ENCODE data around the gene SEMA3D. TPM values are rescaled to one million over a fixed set of nuclear protein-coding genes. Genes with fewer than 3 reads are reported as not detected.

Gene SEMA3D
- total RNA-seq, 3 donors from 2014 or later: 3.5 to 7.5 (median 7.0) TPM

DNA sequence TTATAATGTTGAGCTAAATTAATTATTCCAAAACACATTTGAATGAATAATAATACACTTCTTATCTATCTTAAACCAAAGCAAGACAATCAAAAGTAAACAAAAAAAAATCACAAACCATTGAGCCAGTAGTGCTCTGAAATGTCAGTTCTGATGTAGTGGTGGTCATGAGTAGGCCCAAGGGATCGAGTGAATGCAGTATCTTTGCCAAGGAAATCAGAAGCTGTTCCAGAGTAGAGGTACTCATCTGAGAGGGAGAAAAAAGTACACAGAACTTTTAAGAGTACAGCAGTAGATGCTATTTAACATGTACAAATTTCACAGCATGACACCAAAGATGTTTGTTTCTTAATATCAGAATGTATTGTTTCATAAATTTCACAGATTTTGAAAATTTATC lies 121.5 kb downstream of the SEMA3D start:
- no peaks in the 10 kb centered on the region for H3K27me3 ChIP-seq
- intact Hi-C loops (cut with DNase I; ENCODE audit: low total_unique reads): no loop called here
- H3K4me3 ChIP-seq: no peak overlapping the region
- no peaks in the 10 kb centered on the region for H3K9me3 ChIP-seq
- H3K36me3 ChIP-seq: no peaks in the 10 kb centered on the region
- H3K4me1 ChIP-seq: no peaks in the 10 kb centered on the region
- H3K27ac ChIP-seq: no peak overlapping the region
- TF ChIP-seq POLR2A (IDR thresholded peaks at IDR 0.05) (no peak), POLR2AphosphoS5 (IDR thresholded peaks at IDR 0.05) (no peak)
- TF ChIP-seq, protein P1, sequence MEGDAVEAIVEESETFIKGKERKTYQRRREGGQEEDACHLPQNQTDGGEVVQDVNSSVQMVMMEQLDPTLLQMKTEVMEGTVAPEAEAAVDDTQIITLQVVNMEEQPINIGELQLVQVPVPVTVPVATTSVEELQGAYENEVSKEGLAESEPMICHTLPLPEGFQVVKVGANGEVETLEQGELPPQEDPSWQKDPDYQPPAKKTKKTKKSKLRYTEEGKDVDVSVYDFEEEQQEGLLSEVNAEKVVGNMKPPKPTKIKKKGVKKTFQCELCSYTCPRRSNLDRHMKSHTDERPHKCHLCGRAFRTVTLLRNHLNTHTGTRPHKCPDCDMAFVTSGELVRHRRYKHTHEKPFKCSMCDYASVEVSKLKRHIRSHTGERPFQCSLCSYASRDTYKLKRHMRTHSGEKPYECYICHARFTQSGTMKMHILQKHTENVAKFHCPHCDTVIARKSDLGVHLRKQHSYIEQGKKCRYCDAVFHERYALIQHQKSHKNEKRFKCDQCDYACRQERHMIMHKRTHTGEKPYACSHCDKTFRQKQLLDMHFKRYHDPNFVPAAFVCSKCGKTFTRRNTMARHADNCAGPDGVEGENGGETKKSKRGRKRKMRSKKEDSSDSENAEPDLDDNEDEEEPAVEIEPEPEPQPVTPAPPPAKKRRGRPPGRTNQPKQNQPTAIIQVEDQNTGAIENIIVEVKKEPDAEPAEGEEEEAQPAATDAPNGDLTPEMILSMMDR (IDR thresholded peaks at IDR 0.05): no peak
- DNase-seq (ENCODE audit: low spot score in 2 of 2): no peak

DNA sequence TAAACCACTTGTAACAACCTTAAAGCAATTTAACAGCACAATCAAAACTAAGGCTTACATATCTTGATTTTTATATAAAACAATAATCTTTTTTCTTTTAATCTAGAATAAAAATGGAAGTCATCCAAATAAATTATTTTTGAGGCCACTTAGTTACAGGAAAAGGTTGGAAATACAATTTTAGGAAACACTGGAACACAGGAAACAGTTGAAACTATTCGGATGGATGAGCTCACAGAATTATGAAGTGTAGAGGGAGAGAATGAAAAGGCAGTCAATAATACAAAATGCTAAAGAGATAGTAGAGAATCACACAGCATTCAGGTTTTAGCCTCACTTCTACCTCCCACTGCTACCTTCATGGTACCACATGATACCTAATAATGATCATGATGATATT lies 124.2 kb downstream of the SEMA3D start:
- no peaks in the 10 kb centered on the region for H3K4me1 ChIP-seq
- H3K36me3 ChIP-seq: no peaks in the 10 kb centered on the region
- no peaks in the 10 kb centered on the region for H3K27me3 ChIP-seq
- TF ChIP-seq, protein P1 (IDR thresholded peaks at IDR 0.05): no peak
- TF ChIP-seq POLR2AphosphoS5 (IDR thresholded peaks at IDR 0.05) (no peak), POLR2A (IDR thresholded peaks at IDR 0.05) (no peak)
- no peak overlapping the region for H3K4me3 ChIP-seq
- no peak for DNase-seq (ENCODE audit: low spot score in 2 of 2)
- H3K9me3 ChIP-seq: no peaks in the 10 kb centered on the region
- H3K27ac ChIP-seq: no peak overlapping the region
- intact Hi-C loops (cut with DNase I; ENCODE audit: low total_unique reads): no loop called here

DNA sequence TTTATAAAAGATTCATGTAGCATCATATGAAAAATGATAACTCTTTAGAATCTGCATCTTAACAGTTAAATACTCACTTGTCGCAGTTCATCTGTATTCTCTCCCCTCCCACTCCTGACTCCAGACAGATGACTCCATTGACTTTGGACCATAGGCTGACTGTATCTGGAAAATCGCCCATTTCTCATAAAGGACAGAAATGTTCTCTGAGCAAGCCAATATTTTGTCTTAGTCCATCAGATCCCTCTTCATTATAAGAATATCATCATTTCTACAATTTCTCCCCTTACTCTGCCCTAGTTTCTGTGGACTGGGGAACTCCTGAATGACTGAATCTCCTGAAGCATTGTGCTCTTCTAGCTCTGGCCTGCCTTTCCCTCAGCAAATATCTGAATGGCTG lies 125.4 kb downstream of the SEMA3D start:
- H3K9me3 ChIP-seq: no peaks in the 10 kb centered on the region
- no peaks in the 10 kb centered on the region for H3K27me3 ChIP-seq
- H3K4me3 ChIP-seq: no peak overlapping the region
- TF ChIP-seq, protein P1 (IDR thresholded peaks at IDR 0.05): no peak
- TF ChIP-seq POLR2A (IDR thresholded peaks at IDR 0.05) (no peak), POLR2AphosphoS5 (IDR thresholded peaks at IDR 0.05) (no peak)
- no peak overlapping the region for H3K27ac ChIP-seq
- intact Hi-C loops (cut with DNase I; ENCODE audit: low total_unique reads): no loop called here
- no peaks in the 10 kb centered on the region for H3K36me3 ChIP-seq
- no peak for DNase-seq (ENCODE audit: low spot score in 2 of 2)
- no peaks in the 10 kb centered on the region for H3K4me1 ChIP-seq

DNA sequence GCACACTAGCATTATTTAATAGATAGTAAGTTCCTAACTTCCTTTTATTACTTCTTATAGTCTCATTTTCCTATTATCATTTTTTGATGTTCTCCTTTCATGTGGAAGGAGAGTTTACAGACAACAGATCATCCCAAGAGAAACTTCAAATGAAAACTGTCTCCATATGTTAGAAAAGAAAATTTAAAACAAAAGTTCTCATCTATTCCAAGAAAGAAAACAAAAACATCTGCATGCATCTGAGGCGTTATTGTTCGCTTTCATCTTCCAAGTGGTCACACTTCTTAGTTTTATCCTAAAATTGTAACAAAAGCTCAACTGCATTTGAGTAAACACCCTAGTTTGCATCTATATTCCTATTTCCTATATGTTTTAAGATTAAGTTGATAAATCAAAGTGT lies 126.2 kb downstream of the SEMA3D start:
- no peaks in the 10 kb centered on the region for H3K36me3 ChIP-seq
- TF ChIP-seq, protein P1 (IDR thresholded peaks at IDR 0.05): no peak
- TF ChIP-seq POLR2AphosphoS5 (IDR thresholded peaks at IDR 0.05): no peak
- TF ChIP-seq POLR2A (IDR thresholded peaks at IDR 0.05): no peak
- H3K4me1 ChIP-seq: no peaks in the 10 kb centered on the region
- intact Hi-C loops (cut with DNase I; ENCODE audit: low total_unique reads): no loop called here
- no peaks in the 10 kb centered on the region for H3K9me3 ChIP-seq
- no peak for DNase-seq (ENCODE audit: low spot score in 2 of 2)
- no peak overlapping the region for H3K4me3 ChIP-seq
- no peaks in the 10 kb centered on the region for H3K27me3 ChIP-seq
- no peak overlapping the region for H3K27ac ChIP-seq

DNA sequence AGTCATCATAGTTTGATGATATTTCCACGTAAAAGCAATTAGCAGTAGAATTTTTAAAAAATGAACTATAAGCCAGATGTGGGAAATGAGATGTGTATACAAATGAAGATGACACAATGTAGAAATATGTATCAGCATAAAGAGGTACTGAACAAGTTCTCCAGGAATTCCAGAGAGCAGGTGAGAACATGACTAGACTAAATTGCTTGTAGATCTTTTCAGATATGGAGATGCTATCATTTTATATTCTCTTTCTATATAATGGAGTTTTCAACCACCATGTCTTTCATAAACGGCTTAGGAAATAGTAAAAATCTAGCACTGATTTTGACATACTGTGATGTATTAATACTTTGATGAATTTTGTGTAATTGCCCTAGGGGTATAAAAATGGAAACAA lies 130.9 kb downstream of the SEMA3D start:
- TF ChIP-seq POLR2A (IDR thresholded peaks at IDR 0.05) (no peak), POLR2AphosphoS5 (IDR thresholded peaks at IDR 0.05) (no peak)
- TF ChIP-seq, protein P1 (IDR thresholded peaks at IDR 0.05): no peak

More for the DNA sequence above, 130.9 kb downstream of the SEMA3D start:
- H3K4me3 ChIP-seq: no peak overlapping the region
- no peaks in the 10 kb centered on the region for H3K27me3 ChIP-seq
- no peaks in the 10 kb centered on the region for H3K4me1 ChIP-seq
- no peak for DNase-seq (ENCODE audit: low spot score in 2 of 2)
- no peaks in the 10 kb centered on the region for H3K36me3 ChIP-seq
- no peaks in the 10 kb centered on the region for H3K9me3 ChIP-seq
- no peak overlapping the region for H3K27ac ChIP-seq
- intact Hi-C loops (cut with DNase I; ENCODE audit: low total_unique reads): no loop called here

All from breast epithelium (tissue), 4 donors.